ENCODE data around the gene VAT1. TPM values are rescaled to one million over a fixed set of nuclear protein-coding genes. Genes with fewer than 3 reads are reported as not detected.

The VAT1 gene
- total RNA-seq, 1 donor from 2014 or later: 567 TPM

- no peaks in the 10 kb centered on the region for H3K9me3 Mint-ChIP-seq (ENCODE audit: low read depth)
- TF ChIP-seq CTCF (IDR thresholded peaks at IDR 0.05): no peak
- DNase-seq (ENCODE audit: low spot score): no peak
- peaks cover 6% of the 10 kb centered on the region for H3K4me1 Mint-ChIP-seq (ENCODE audit: low read depth)
- H3K27ac Mint-ChIP-seq (ENCODE audit: unreplicated experiment): no peak overlapping the region
- no peaks in the 10 kb centered on the region for H3K36me3 Mint-ChIP-seq (ENCODE audit: low read depth)
- H3K4me3 Mint-ChIP-seq (ENCODE audit: unreplicated experiment): no peak overlapping the region
- H3K27me3 Mint-ChIP-seq (ENCODE audit: low read depth): no peaks in the 10 kb centered on the region
These were observed 9.5 kb upstream of the VAT1 start for GRCh38 chr17:43031666-43032065.

GRCh38 chr17:43030137-43030767 is 8.1 kb upstream of the VAT1 start:
- Mint-ChIP-seq H3K4me1 (ENCODE audit: low read depth) (peaks cover 6% of the 10 kb centered on the region), H3K27ac (ENCODE audit: unreplicated experiment) (no peak overlapping the region), H3K36me3 (ENCODE audit: low read depth) (no peaks in the 10 kb centered on the region), H3K9me3 (ENCODE audit: low read depth) (no peaks in the 10 kb centered on the region), H3K27me3 (ENCODE audit: low read depth) (no peaks in the 10 kb centered on the region), H3K4me3 (ENCODE audit: unreplicated experiment) (no peak overlapping the region)
- DNase-seq (ENCODE audit: low spot score): no peak
- TF ChIP-seq CTCF (IDR thresholded peaks at IDR 0.05): no peak

- Mint-ChIP-seq H3K27ac (ENCODE audit: unreplicated experiment) (no peak overlapping the region), H3K27me3 (ENCODE audit: low read depth) (no peaks in the 10 kb centered on the region), H3K9me3 (ENCODE audit: low read depth) (no peaks in the 10 kb centered on the region), H3K4me1 (ENCODE audit: low read depth) (peaks cover 8% of the 10 kb centered on the region), H3K4me3 (ENCODE audit: unreplicated experiment) (no peak overlapping the region), H3K36me3 (ENCODE audit: low read depth) (no peaks in the 10 kb centered on the region)
- no peak for TF ChIP-seq CTCF (IDR thresholded peaks at IDR 0.05)
- DNase-seq (ENCODE audit: low spot score): no peak
These were observed 6.2 kb upstream of the VAT1 start for GRCh38 chr17:43028221-43028861.

GRCh38 chr17:43027091-43028032 is 5.2 kb upstream of the VAT1 start:
- Mint-ChIP-seq H3K9me3 (ENCODE audit: low read depth) (no peaks in the 10 kb centered on the region), H3K4me1 (ENCODE audit: low read depth) (peaks cover 8% of the 10 kb centered on the region), H3K4me3 (ENCODE audit: unreplicated experiment) (no peak overlapping the region), H3K27ac (ENCODE audit: unreplicated experiment) (no peak overlapping the region), H3K36me3 (ENCODE audit: low read depth) (no peaks in the 10 kb centered on the region), H3K27me3 (ENCODE audit: low read depth) (no peaks in the 10 kb centered on the region)
- DNase-seq (ENCODE audit: low spot score): no peak
- TF ChIP-seq CTCF (IDR thresholded peaks at IDR 0.05): no peak

- Mint-ChIP-seq H3K9me3 (ENCODE audit: low read depth) (no peaks in the 10 kb centered on the region), H3K36me3 (ENCODE audit: low read depth) (no peaks in the 10 kb centered on the region), H3K4me1 (ENCODE audit: low read depth) (peaks cover 8% of the 10 kb centered on the region), H3K27ac (ENCODE audit: unreplicated experiment) (no peak overlapping the region), H3K27me3 (ENCODE audit: low read depth) (no peaks in the 10 kb centered on the region), H3K4me3 (ENCODE audit: unreplicated experiment) (no peak overlapping the region)
- no peak for DNase-seq (ENCODE audit: low spot score)
- no peak for TF ChIP-seq CTCF (IDR thresholded peaks at IDR 0.05)
These were observed 4.4 kb upstream of the VAT1 start for GRCh38 chr17:43026595-43026994.

Measured in chondrocyte (in vitro differentiated cells).